ENCODE data around the gene APBB3.
"Not testable (repeated sequence)": the region's sequence is repeated elsewhere in the genome, so short reads cannot be mapped to it uniquely, and the experiment has no call there.

Gene APBB3, protein sequence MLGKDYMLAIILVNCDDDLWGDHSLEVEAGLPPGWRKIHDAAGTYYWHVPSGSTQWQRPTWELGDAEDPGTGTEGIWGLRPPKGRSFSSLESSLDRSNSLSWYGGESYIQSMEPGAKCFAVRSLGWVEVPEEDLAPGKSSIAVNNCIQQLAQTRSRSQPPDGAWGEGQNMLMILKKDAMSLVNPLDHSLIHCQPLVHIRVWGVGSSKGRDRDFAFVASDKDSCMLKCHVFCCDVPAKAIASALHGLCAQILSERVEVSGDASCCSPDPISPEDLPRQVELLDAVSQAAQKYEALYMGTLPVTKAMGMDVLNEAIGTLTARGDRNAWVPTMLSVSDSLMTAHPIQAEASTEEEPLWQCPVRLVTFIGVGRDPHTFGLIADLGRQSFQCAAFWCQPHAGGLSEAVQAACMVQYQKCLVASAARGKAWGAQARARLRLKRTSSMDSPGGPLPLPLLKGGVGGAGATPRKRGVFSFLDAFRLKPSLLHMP

DNA sequence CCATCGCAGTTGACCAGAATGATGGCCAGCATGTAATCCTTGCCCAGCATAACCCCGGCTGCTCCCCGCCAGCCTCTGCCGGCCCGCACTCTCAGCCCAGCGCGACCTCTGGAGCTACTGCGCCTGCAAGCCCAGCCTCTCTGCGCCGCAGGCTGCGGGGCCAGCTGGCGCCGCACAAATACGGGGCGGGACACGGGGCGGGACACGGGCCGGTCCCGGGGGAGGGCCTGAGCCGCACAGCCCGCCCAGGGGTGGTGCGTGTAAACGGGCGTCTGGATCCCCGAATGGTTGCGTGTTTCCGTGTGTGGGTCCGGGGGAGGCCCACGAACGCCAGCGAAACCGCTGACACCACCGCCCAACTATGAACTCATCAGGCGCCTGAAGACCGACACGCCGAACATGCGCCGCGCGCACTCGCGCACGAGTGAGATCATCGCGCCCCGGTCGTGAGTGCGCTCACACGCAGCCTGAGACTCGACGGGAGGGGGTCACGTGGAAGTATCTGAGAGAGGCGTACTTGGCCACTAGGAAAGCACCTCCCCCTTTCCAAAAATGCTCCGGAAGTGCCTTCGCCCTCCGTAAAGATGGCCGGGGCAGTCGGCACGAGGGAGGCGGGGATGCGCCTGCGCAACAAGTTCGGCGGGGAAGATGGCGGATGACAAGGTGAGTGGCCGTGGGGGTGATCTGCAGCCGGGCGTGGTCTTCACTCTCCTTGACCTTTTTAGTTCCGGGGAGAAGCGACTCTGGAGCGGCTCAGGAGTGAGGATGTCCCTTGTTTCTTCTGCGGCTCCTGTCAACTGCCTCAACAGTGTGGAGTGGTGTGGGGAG is at the start of gene APBB3, which contains the start of gene SLC35A4:
Gene APBB3, minus strand, starts transcription at position 403 of the 828 bp plus-strand sequence. Its CDS starts 353 bp downstream, at position 50.
Gene SLC35A4, plus strand, starts transcription at position 633 of the 828 bp plus-strand sequence. CDS start 2,342 bp downstream, outside the sequence.
- peak; percentile 95 to 98 for DNase-seq

DNA sequence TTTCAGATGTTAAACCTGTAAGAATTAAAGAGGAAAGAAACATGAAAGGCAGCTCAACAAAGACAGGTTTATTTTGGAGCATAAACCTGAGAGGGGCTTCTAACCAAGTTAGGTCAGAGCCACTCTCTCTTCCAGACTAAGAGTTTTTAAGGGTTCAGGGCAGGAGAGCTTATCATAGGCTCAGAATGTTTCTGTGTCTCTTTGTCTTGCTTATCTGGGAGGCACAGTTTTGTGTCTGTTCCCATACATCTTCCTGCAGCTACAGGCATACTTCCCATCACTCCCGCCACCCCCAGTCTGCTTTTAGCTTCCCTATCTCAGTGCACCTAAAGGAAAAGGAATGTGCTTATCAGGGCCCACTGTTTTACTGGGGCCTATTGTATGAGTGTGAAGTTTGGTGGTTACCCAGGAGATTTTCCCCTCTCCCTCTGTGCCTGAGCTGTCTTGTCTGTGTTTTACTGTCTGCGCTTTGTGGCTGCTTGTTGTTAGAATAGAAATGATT is 46.7 kb upstream of the APBB3 start:
- no peak for DNase-seq

DNA sequence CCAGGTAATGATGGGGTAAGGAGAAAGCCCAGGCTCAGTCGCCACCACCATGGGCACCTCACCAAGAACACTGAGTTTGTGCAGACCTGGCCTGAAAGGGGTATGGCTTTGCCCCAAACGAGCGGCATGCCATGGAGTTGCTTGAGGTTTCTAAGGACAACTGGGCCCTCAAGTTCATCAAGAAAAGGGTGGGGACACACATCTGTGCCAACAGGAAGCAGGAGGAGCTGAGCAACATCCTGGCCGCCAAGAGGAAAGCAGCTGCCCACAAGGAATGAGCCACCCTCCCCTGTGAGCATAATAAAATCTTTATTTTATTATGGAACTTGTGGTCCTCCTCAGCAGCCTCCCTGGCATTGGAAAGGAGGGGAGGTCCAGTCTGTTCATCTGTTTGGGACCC is 44.7 kb upstream of the APBB3 start:
- no peak for DNase-seq

DNA sequence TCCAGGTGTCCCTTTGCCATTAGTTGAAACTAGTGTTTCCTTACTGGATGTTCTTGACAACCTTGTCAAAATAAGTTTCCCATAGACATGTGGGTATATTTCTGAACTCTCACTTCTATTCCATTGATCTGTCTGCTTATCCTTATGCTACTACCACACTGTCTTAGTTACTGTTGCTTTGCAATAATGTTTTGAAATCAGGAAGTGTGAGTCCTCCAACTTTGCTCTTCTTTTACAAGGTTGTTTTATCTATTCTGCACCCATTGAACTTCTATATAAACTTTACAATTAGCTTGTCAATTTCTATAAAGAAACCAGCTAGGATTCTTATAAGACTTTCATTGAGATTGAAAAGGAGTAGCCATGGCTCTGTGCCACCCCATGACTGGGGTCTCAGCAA is 44.3 kb upstream of the APBB3 start:
- no peak for DNase-seq

DNA sequence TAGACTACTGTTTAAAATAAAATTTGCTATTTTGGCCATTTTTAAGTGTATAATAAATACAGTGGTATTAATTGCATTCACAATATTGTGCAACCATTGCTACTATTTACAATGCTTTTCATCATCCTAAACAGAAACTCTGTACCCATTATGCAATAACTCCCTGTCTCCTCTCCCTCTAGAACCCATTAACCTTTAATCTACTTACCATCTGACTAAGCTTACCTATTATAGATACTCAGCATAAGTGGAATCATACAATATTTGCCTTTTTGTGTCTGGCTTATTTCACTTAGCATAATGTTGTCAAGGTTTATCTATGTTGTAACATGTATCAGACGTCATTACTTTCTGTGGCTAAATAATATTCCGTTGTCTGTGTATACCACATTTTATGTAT is 42.6 kb upstream of the APBB3 start:
- no peak for DNase-seq

DNA sequence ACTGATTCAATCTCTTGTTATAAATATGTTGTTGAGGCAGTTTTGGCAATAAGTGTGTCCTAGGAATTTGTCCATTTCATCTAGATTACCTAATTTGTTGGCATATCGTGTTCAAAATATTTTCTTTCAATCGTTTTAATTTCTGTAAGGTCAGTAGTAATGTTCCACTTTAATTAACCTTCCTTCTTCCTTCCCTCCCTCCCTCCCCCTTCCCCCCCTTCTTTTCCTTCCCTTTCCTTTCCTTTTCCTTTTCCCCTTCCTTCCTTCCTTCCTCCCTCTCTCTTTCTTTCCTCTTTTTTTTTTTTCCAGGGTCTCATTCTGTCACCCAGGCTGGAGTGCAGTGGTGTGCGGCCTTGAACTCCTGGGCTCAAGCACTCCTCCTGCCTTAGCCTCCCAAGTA is 41.5 kb upstream of the APBB3 start:
- DNase-seq, result no peak

DNA sequence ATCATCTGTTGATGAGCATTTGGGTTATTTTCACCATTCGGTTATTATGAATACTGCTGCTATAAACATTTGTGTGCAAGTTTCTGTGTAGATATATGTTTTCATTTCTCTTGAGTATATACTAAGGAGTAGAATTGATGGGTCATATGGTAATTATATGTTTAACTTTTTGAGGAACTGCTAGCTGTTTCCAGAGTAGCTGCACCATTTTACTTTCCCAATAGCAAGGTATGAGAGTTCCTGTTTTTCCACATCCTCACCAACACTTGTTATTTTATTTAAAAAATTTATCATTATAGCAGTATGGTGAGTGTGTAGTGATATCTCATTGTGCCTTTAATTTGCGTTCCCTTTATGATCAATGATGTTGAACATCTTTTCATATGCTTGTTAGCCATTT is 39.3 kb upstream of the APBB3 start:
- DNase-seq, result no peak

DNA sequence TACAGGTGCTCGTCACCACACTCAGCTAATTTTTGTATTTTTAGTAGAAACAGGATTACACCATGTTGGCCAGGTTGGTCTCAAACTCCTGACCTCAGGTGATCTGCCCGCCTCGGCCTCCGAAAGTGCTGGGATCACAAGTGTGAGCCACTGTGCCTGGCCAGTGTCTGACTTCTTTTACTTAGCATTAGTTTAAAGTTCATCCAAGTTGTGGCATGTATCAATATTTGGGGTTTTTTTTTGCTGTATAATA is 39.0 kb upstream of the APBB3 start:
- not testable (repeated sequence) for DNase-seq

DNA sequence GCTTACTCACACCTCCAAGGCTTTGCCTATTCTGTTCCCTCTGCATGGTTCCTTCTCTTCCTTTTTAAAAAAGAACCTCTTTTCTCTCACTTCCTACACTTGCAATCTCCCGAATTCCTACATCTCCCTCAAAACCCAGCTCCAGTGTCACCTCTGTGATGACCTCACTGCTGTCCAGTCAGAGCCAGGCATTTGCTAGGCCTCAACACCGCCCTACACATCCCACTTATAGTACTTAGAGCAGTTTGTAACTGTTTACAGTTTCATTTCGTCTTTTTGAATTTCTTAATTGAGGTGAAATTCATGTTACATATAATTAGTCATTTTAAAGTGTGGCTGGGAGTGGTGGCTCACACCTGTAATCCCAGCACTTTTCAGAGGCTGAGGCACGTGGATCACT is 37.7 kb upstream of the APBB3 start:
- no peak for DNase-seq

DNA sequence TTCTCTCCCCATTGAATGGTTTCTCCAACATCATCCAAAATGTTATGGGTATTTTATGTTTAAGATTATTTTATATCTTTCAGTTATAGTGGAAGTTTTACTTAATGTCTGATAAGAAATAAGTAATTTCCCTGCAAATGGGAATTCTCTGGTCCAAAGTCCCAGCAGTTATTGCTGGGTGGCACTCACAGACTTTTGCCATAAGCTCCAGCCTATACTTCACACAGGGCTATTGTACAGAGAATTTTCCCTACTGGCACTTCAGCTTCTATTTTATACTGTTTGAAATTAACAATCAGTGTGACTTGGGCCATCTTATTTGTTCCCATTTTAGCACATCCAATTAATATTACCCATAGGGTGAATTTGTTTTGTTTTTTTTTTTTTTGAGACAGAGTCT is 35.7 kb upstream of the APBB3 start:
- no peak for DNase-seq

DNA sequence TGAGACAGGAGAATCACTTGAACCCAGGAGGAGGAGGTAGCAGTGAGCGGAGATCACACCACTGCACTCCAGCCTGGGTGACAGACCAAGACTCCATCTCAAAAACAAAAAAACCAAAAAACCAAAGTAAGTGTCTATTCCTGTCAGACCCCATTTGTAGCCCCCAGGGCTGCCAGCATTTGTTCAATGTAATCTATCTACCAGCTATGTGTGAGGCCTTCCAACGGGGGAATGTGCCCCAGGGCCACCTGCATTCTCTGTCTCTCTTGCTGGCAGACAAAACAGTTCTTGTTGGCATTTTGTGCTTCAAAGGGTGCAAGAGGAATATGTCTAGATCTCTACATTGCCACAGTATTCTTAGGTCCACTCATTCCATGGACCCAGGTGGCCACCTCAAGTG is 34.4 kb upstream of the APBB3 start:
- no peak for DNase-seq

DNA sequence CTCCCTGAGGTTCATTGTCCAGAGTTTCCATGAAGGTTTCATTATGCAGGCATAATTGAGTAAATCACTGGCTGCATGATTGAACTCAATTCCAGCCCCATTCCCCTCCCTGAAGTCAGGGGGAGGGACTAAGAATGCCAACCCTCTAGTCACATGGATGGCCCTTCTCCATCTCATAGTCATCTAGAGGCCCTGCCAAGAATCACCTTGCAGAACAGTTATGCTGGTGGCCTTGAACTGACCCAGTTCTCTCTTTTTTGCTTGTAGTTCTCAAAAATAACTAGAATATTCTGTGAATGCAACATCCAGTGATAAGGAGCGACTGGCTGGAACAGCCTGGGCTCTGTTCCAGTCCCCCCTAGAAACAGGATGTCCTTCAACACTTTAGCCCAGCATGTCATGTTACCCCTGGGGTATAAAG is 31.9 kb upstream of the APBB3 start:
- DNase-seq, result no peak

DNA sequence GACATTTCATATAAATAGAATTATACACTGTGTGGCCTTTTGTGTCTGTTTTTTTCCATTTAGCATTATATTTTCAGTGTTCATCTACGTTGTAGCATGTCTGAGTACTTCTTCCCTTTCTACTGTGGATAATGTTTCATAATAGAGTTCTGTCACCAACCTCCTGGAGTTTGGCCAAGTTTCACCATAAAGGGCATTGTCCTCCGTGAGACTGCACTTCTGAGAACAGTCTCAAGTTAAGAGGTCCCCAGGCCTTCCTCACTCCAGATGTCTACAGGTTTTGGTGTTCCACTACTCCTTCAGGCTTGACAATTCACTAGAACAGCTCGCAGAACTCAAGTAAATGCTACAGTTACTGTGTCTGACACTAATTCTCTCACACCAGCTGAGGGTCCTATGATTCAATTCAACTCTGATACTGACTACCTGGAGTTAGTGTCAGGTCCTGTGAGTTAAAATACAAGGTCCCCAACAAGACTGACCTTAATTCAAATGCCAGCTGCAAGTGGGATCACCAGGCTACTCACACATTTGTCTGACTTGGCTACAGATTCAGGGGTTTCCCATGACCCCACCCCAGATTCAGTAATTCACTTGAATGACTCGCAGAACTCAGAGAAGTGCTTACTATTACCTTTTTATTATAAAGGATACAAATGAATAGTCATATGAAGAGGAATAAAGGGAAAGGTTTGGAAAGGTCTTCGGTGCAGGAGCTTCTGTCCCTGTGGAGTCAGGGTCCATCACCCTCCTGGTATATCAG is 31.3 kb upstream of the APBB3 start:
- DNase-seq, result no peak

DNA sequence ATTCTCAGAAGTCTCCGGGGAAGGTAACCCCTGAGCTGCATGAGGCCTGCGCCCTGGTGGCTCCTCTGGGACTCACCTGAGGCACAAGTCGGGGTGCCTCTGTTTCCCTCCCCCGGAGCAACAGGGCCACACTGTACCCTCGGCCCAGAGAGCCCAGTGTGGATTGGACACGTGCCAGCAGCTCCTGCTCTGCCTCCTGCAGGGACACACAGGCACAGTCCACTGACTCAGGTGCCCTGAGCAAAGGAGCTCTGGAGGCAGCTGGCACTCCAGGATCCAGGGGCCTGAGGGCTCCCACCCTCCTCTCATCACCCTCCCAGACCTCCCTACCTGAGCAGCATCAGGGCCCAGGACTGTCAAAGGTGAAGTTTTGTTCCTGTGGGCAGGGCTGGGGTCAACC is 29.8 kb upstream of the APBB3 start:
- no peak for DNase-seq

DNA sequence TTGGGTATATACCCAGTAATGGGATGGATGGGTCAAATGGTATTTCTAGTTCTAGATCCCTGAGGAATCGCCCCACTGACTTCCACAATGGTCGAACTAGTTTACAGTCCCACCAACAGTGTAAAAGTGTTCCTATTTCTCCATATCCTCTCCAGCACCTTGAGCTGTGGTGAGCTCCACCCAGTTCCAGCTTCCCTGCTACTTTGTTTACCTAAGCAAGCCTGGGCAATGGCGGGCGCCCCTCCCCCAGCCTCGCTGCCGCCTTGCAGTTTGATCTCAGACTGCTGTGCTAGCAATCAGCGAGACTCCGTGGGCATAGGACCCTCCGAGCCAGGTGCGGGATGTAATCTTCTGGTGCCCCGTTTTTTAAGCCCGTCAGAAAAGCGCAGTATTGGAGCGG is 28.7 kb upstream of the APBB3 start:
- not testable (repeated sequence) for DNase-seq

DNA sequence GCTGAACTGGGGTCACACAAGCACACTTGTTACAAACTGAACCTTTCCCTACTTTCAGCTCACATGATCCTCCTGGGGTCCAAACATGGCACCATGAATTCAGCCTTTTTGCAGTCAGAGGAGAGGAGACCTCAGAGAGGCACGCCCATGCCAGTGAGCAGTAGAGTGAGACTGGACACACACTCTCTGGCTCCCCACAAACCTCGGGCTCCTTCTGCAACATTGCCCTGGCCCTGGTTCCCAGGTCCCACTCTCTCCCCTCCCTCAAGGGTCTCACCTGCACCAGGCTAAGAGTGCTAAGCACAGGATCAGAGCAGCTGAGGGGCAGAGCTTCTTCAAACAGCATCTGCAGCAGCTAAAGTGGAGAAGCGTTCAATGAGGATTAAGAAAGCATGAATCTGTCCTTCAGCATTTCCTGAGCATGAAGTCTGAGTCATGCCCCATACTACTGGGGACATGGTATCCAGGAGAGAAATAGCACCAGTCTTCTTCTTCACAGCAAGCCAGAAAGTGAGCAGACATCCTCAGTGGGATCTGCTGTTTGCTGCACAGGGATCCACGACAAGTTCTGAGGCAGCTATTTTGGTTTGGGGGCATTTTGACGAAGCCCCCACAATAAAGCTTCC is 27.5 kb upstream of the APBB3 start:
- DNase-seq, result no peak

DNA sequence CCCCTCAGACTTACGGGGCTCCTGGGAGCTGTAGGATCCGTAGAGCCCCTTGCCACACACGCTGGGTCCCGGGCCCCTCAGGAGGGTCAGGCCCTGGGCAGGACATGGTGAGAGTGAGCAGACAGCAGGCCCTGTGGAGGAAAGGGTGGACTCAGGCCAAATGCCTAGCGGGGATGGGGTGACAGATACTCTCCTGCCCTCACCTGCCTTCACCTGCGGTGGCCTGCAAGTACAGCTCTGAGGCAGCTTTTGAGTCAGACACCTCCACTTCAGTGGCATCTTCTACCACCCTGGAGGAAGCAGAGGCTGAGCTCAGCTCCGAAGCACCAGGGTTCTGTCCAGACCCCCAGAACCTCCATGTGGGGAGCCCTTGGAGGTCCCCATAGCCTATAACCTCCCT is 26.5 kb upstream of the APBB3 start:
- DNase-seq, result no peak

DNA sequence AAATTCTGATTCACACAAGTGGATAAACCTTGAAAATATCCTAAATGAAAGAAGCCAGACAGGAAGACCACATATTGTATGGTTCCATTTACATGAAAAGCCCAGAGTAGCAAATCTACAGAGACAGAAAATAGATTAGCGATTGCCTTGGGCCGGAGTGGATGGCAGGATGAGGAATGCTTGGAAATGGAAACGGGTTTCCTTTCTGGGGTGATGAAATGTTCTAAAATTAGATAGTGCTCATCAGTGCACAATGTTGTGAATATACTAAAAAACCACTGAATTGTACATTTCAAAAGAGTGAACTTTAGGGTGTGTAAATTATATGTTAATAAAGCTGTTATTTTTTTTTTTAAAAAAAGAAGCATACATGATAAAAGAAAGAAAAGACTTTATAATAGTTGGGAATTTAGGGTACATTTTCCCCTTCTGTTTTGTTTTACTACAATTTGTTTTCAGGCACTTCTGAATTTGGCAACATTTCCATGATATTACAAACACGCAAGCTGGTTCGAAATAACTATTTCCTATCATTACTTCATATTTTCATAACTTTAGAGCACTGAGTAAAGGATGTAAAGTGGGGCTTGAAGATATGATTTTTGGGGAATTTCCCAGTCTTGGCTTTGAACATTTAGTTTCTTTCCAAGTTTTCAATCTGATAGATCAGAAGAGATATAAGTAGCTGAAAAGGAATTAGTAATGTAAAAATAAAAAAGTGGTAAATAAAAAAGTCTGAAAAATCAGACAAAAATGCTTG is 24.1 kb upstream of the APBB3 start:
- DNase-seq, result no peak

DNA sequence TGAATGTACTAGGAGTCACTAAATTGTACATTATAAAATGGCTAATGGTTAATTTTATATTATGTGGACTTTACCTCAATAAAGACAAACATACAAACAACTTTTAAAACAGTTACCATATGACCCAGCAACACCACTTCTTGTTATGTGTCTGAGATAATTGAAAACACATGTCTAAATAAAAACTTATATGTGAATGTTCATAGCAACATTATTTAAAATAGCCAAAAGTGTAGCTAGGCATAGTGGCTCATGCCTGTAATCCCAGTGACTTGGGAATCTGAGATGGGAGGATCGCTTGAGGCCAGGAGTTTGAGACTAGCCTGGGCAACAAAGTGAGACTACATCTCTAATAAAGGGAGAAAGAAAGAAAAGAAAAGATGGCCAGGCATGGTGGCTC is 23.1 kb upstream of the APBB3 start:
- no peak for DNase-seq

DNA sequence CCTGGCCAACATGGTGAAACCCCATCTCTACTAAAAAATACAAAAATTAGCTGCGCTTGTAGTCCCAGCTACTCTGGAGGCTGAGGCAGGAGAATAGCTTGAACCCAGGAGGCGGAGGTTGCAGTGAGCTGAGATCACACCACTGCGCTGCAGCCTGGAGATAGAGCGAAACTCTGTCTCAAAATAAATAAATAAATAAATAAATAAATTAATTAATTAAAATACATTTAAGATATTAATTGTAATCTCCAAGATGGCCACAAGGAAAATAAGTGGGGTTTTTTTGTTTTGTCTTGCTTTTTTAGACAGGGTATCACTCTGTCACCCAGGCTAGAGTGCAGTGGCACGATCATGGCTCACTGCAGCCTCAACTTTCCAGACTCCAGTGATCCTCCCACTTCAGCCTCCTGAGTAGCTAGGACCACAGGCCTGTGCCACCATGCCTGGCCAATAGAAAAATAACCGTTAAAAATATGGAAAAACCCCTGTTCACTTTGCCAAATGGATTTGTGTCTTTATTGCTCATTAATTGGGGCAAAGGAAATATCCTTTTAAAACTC is 14.9 kb upstream of the APBB3 start:
- DNase-seq, result not testable (repeated sequence)

DNA sequence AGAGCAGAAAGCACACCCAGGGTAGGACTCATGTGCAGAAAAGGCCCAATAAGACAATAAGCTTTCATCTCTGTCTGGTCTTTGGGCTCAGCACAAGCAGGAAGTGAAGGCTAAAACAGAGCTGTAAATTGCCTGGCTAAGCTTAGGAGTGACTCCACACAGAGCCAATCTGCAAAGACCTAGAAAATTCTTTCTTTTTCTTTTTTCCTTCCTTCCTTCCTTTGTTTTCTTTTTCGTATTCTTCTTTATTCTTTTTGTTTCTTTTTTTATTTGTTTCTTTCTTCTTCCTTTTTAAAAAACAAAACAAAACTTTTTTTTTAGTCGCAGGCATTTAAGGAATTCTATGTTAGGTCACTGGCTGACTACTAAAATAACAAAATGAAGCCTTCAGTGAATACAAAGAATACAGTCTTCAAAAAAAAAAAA is 12.4 kb upstream of the APBB3 start:
- no peak for DNase-seq

DNA sequence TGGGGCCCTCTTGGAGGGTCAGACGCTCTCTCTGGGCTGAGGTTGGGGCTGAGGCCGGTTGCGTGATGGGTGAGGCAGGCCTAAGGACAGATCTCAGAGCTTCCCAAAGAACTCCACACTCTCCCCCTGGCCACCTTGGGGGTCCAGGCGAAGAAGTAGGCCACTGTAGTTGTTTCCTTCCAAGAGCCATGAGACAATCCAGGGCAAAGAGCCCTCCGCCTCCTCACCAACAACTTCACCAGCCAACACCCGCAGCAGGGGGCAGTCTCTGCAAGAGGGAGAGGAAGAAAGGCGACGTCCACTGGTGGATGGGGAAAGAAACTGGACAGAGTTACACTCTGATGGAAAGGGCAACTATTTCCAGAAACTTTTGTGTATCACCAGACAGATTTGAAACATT is 10.9 kb upstream of the APBB3 start:
- DNase-seq, result no peak

Data from NCI-H446 (cell line).